Stimulated activated naive CD4-positive, alpha-beta T cell treated with Interleukin-2 at 50 U/mL for 16 hours (primary cell): ENCODE results near the gene CRKL.
A peak's percentile ranks its signal among the peaks of the same experiment; 100 is the strongest.
"Not testable (repeated sequence)": the region's sequence is repeated elsewhere in the genome, so short reads cannot be mapped to it uniquely, and the experiment has no call there.

Experiments used
- DNase-seq: peaks from one replicate; lab custom pipeline; 2025; lab: John Stamatoyannopoulos, UW

Gene CRKL

GRCh38 chr22:20967697-20968211 lies 50.5 kb downstream of the CRKL start:
- no peak for DNase-seq

DNA sequence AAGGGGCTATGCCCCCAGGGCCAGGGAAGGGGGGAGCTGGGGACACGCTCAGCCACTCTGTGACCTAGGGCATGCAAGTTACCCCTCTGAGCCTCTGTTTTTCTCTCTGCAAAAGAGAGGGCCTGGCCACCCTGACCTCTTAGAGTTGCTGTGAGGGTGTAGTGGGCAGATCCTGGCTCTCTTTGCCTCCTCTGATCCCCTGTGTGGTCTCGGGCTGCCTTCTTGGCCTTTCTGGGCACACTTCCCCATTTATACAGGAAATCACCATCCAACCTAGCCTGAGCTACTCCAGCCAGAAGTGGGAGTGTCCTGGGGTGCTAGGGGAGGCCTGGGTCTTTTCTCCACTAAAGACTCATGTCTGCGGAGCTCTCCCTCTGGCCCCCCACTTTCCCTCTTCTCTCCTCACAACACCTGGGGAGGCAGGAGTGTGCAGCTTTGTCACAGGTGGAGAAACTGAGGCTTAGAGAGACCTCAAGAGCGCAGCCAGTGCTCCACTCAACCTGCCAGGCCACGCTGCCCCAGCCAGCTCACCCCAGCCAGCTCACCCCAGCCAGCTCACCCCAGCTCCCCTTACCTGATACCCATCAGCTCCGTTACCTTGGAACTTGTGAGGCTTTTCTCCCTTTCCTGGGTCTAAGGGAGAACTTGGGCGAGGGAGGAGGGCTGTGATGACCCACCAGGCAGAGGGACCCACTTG lies 51.2 kb downstream of the CRKL start:
- no peak for DNase-seq

GRCh38 chr22:20970939-20971657 lies 53.9 kb downstream of the CRKL start:
- DNase-seq = no peak

DNA sequence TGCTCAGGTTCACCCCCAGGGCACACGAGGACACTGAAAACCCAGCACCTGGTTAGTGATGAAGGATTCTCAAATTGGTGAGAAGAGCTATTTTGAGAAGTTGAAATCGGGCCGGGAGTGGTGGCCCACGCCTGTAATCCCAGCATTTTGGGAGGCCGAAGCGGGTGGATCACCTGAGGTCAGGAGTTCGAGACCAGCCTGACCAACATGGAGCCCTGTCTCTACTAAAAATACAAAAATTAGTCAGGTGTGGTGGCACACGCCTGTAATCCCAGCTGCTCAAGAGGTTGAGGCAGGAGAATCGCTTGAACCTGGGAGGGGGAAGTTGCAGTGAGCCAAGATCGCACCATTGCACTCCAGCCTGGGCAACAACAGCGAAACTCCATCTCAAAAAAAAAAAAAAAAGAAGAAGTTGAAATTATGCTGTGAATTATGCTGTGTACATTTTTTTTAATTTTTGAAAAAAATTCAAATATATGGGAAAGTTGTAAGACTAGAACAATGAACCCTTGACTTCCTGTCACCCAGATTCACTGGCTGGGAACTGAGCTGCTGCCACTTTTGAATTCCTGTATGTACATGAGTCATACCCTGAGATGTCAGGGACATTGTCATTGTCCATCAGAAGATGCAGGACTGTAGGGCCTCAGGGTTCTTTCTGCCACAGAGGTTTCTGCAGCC lies 54.9 kb downstream of the CRKL start:
- not testable (repeated sequence) for DNase-seq

GRCh38 chr22:20972933-20973577 lies 55.8 kb downstream of the CRKL start:
- no peak for DNase-seq

DNA sequence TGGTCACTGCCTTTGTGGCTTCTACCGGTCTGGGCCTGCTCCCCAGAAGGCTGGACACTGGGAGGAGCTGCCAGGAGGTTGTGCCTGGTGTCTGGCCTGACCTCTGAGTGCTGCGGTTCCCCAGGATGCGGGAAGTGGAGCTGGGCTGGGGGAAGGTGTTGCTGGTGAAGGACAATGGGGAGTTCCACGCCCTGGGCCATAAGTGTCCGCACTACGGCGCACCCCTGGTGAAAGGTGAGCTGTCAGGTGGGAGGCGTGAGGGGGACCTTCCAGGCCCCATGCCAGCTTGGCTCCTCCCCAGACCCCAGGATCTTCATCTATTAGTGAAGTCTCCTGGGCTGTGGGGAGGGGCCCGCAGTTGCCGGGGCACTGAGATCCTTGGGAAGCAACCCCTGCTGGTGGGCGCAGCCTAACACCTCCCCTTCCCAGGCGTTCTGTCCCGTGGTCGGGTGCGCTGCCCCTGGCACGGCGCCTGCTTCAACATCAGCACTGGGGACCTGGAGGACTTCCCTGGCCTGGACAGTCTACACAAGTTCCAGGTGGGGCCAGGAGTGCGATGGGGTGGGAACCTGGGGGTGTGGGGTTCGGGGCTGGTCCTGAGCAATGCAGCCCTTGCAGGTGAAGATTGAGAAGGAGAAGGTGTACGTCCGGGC lies 56.6 kb downstream of the CRKL start:
- DNase-seq = no peak

- DNase-seq = no peak
These were observed 57.2 kb downstream of the CRKL start for GRCh38 chr22:20974336-20974955.

DNA sequence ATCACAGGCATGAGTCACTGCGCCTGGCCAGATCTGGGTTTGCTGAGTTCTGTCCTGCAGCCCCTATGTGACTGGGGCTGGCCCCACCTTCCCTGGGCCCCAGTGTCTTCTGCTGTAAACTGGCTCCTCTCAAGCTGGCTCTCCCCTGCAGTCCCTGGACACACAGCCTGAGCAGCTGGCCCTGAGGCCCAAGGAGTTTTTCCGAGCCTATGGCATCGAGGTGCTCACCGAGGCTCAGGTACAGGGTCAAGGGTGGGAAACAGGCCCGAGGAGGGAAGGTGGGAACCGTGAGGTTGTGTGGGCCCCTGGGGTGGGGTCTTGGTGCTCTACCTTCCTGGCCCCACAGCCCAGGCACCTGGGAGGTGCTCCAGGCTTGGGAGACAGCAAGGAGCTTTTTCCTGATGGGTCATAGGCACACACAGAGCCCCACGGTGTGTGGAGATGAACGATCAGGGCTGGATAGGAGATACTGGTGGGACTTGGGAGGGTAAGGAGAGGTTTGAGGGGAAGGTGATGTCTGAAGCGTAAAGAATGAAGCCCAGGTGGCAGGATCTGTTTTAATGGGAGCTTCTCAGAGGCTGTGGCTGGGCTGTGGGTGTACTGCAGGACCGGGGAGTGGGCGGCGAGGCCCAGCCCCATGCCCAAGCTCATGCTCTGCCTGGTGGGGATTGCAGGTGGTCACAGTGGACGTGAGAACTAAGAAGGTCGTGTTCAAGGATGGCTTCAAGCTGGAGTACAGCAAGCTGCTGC lies 58.5 kb downstream of the CRKL start:
- no peak for DNase-seq

GRCh38 chr22:20976291-20976877 lies 59.2 kb downstream of the CRKL start:
- no peak for DNase-seq

GRCh38 chr22:20977019-20977418 lies 59.8 kb downstream of the CRKL start:
- DNase-seq = no peak

DNA sequence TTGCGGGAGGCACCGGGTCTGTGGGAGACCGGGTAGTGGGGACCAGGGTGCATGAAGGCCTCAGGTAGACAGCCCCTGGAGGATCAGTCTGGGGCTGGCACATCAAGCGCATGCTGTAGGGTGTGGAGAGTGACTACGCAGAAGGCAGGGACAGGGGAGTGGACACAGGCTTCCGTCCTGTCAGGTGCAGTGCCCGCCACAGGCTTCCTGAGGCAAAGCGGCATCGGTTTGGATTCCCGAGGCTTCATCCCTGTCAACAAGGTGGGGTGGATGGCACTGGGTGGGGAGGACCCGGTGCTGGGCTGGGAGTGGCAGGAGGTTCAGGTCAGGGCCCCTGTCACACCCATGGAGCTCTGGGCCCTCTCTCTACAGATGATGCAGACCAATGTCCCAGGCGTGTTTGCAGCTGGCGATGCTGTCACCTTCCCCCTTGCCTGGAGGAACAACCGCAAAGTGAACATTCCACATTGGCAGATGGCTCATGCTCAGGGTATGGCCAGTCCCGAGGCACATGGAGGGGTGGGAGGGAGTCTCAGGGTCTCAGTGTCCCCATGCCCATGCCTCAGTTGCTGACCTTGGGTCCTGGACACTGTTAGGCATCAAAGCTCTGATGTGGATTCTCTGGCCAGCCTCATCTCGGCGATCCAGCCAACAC lies 60.4 kb downstream of the CRKL start:
- no peak for DNase-seq

DNA sequence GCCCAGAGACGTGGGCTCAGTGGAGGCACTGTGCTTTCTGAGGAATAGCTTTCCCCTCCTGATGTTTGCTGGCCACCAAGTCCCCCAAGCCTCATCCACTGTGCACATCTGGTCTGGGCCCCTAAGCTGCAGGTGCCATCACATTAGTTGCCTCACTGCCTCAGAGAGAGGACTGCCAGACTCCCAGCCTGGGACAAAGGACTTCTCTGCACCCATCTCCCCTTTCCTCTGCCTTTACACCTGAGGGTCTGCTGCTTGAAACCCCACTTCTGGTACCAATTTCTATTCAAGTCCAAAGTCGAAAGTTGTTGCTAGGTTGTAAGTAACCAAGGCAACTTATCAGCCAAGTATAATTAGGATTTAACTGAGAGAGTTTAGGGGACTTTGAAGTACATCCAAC lies 61.2 kb downstream of the CRKL start:
- no peak for DNase-seq

DNA sequence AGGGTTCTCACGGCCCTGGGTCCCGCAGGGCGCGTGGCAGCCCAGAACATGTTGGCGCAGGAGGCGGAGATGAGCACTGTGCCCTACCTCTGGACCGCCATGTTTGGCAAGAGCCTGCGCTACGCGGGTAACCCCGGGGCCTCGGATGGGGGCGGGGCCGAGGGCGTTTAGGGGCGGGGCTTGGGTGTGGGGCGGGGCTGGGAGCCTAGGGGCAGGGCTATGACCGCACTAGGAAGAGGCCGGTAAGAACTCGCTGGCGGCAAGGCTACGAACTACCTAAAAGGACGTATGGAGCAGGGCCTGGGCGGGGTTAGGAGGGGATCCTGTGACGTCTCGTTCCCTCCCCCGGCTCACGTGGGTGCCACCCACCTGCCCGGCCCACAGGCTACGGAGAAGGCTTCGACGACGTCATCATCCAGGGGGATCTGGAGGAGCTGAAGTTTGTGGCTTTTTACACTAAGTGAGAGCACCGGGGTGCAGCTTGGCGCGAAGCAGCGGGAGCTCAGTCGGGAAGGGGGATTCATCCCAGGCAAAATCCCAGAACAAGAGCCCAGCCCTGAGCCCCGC lies 62.1 kb downstream of the CRKL start:
- peak; percentile 54 for DNase-seq

DNA sequence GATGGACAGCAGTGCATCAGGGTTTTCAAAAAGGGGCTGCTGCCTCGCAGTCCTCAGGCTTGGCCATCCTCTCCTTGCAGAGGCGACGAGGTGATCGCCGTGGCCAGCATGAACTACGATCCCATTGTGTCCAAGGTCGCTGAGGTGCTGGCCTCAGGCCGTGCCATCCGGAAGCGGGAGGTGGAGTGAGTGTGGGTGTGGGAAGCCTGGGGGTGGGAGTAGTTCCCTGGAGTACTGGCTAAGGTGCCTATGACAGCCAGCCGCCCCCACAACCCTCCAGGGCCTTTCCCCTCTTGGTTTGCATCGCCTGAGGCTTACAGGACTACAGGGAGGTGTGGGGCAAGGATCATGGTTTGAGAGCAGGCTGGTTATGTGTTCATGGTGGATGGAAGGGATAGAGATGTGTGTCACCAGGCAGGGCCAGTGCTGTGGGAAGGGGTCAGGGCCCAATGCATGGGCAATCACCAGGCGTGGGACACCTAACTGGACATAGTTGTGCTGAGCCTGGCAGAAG lies 62.8 kb downstream of the CRKL start:
- DNase-seq = no peak

DNA sequence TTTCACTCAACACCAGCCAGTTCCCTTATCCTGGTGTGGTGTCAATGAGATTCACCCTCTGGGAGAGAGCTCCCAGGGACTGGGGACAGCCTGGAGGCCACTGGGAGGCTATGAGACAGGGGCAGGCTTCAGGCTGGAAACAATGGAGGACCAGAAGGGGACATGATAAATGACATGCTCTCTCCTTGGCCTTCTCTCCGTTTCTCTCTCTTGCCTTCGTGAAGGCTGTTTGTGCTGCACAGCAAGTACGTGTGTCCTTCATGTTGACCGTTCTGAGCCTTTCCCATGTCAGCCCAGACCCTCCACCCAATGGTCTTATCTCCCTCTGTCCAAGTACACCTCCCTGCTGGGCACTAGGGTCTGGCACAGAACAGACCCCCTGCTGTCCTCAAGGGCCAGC lies 63.3 kb downstream of the CRKL start:
- no peak for DNase-seq

- DNase-seq = no peak
These were observed 63.9 kb downstream of the CRKL start for GRCh38 chr22:20980938-20981722.

DNA sequence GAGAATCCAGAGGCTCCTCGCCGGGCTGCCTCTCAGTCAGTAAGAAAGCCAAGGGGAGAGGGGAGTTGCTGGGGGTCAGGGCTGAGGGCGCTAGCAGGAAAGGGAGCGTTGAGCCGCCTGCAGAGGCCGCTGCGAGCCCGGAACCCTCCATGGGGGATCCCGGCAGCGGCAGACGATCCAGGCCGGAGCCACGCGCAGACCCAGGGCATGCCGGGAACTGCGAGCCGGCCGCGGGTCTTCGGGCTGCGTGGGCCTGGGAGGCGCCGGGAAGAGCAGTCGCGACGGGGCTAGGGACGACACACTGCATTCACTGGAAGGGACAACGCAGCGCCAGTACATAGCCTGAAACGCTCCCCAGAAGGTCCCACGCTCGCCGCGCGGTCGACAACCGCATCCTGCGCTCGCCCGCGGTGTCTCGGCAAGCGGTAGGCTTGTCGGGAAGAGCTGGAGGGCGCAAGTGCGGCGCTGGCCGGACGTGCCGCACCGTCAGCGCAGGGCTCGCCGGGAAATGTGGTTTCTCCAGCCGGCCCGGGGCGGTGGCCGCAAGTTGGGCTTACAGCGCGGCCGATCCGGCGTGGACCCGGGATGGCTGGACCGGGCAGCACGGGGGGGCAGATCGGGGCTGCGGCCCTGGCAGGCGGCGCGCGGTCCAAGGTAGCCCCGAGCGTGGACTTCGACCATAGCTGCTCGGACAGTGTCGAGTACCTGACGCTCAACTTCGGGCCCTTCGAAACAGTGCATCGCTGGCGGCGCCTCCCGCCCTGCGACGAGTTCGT lies 64.8 kb downstream of the CRKL start, which contains the start of gene LZTR1:
TSS of gene LZTR1 (plus strand) at position 511 of the 776 bp plus-strand sequence. CDS start at position 586, 75 bp downstream.
- DNase-seq = peak; percentile 73

GRCh38 chr22:20982563-20982882 lies 65.3 kb downstream of the CRKL start:
- DNase-seq = no peak
